Activated naive CD4-positive, alpha-beta T cell treated with anti-CD3 and anti-CD28 coated beads for 36 hours (primary cell): Measurements from ENCODE around the gene DMXL1. TPM values are rescaled to one million over a fixed set of nuclear protein-coding genes. Genes with fewer than 3 reads are reported as not detected.

Source experiments
- CTCF ChIA-PET: fragments of 350-600 bp; sonication (Branson Sonifier 250); formaldehyde crosslinking; loops from one replicate; lab custom pipeline; 2021; ENCODE audit warnings: antibody characterized with exemption; lab: Charles Lee
- DNase-seq: peaks from one replicate; pipeline ENCODE4 v3.0.0-alpha.2; 2020
- H3K27ac Mint-ChIP-seq: one replicate; pipeline ENCODE4 v1.8.0; 2021; ENCODE audit warnings: mild to moderate bottlenecking, mixed read lengths
- H3K27me3 Mint-ChIP-seq: one replicate; pipeline ENCODE4 v1.8.0; 2021; ENCODE audit warnings: low read depth, mixed read lengths
- H3K36me3 Mint-ChIP-seq: one replicate; pipeline ENCODE4 v1.8.0; 2021; ENCODE audit warnings: low read depth, mixed read lengths
- H3K4me1 Mint-ChIP-seq: one replicate; pipeline ENCODE4 v1.8.0; 2021; ENCODE audit warnings: low read depth, mixed read lengths
- H3K4me3 Mint-ChIP-seq: one replicate; pipeline ENCODE4 v1.8.0; 2021; ENCODE audit warnings: mild to moderate bottlenecking, moderate library complexity, mixed read lengths
- H3K9me3 Mint-ChIP-seq: one replicate; pipeline ENCODE4 v1.8.0; 2021; ENCODE audit warnings: mixed read lengths
- intact Hi-C: fragments of 100-400 bp; cut with micrococcal nuclease; formaldehyde crosslinking; loops from one replicate; pipeline ENCODE4 v1.15.1; 2023
- microRNA-seq: library from miRNA; unstranded; fragments of <30 nt; microRNA quantifications from one replicate; pipeline ENCODE4 v1.2.0, GENCODE V29; 2022; ENCODE audit warnings: borderline microRNAs expressed, borderline replicate concordance
- total RNA-seq, 2 experiments: library from RNA; stranded (reverse); gene quantifications; one replicate each; pipeline ENCODE4 v1.2.3, GENCODE V29; 2021

The DMXL1 gene
- total RNA-seq, 2 experiments from 2014 or later, result 16.4 to 18.0 TPM

DNA sequence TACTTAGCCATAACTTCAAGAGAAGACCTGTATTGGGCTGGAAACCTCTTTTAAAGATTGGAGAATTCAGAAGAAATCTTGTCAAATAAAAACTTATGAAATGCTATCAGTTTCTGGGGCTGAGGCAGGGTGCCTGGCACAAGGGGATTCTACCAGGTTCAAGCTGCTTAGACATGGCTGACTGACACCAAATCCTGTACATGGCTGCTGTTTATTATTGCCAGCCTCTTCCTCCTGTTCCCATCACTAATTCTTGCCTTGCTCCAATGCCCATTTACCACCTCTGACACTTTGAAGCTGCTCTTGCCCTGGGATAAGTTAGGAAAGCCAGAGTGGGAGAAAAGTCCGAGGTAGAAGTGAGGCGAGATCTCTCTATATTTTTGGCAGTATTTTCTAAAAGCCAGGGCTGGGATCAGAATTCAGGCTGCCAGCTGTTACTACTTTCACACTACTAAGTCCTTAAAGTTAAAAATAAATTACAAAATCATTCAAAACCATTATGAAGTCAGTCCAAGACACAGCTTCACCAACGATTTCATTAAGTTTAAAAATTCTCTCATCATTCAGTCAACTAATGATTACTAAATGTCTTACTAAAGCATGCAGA, 218.7 kb downstream of the DMXL1 start:
- peaks cover 23% of the 10 kb centered on the region for H3K36me3 Mint-ChIP-seq

DNA sequence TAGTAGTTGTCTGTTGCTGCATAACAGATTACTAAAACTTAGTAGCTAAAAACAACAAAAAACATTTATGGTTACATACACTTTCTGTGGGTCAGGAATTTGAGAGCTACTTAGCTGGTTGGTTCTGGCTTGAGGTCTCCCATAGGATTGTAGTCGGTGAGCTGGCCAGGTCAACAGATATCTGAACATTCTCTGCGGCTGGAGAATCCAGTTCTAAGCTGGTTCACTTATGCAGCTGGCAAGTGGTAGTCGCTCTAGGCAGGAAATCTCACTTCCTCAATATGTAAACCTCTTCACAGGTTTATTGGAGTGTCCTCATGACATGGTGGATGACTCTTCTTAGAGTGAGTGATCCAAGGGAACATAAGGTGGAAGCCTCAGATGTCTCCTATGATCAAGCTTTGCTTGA, 219.3 kb downstream of the DMXL1 start:
- peaks cover 26% of the 10 kb centered on the region for H3K36me3 Mint-ChIP-seq
- H3K9me3 Mint-ChIP-seq, result peaks cover 11% of the 10 kb centered on the region
- H3K4me1 Mint-ChIP-seq, result peaks cover 83% of the 10 kb centered on the region
- intact Hi-C loops, result loop anchor here (1.0 kb wide), 1 partner anchor 9 kb away; no protein-coding TSS in a partner anchor
- H3K27me3 Mint-ChIP-seq, result no peaks in the 10 kb centered on the region
- H3K27ac Mint-ChIP-seq, result peak overlapping the region; percentile 90
- DNase-seq, result peak; percentile 44
- H3K4me3 Mint-ChIP-seq, result peak overlapping the region; percentile 19
- CTCF ChIA-PET, result interaction anchor here (0.7 to 2.7 kb wide), 13 partner anchors 9 to 270 kb away, joined by 3 to 13 read pairs (median 5); no protein-coding TSS in a partner anchor

More for the DNA sequence above, 218.7 kb downstream of the DMXL1 start:
- peak overlapping the region; percentile 46 for H3K4me3 Mint-ChIP-seq
- H3K9me3 Mint-ChIP-seq, result peaks cover 6% of the 10 kb centered on the region
- H3K4me1 Mint-ChIP-seq, result peaks cover 89% of the 10 kb centered on the region
- DNase-seq, result no peak
- intact Hi-C loops, result loop anchor here (1.0 kb wide), 1 partner anchor 10 kb away; no protein-coding TSS in a partner anchor
- no peaks in the 10 kb centered on the region for H3K27me3 Mint-ChIP-seq
- CTCF ChIA-PET, result interaction anchor here (0.9 to 2.7 kb wide), 9 partner anchors 8 to 269 kb away, joined by 3 to 13 read pairs (median 5); no protein-coding TSS in a partner anchor
- H3K27ac Mint-ChIP-seq, result peak overlapping the region; percentile 90

DNA sequence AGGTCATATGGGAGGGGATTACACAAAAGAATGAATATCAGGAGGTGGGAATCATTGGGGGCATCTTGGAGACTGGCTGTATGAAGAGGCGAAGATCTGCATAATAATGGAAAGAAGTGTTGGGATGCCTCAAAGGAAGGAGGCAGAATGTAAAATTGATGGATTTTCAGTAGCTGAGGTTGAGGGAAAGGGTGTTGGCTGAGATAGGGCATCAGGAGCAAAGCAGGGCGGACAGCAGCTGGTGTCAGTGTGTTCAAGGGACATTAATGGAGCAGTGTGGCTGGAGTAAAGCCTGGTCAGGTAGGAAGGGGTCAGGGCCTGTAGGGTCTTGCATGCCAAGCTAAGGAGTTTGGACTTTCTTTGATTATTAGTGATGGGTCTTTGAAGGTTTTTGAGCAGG, 219.7 kb downstream of the DMXL1 start:
- peaks cover 11% of the 10 kb centered on the region for H3K9me3 Mint-ChIP-seq
- no peak for DNase-seq
- H3K27ac Mint-ChIP-seq, result peak overlapping the region; percentile 90
- no peaks in the 10 kb centered on the region for H3K27me3 Mint-ChIP-seq
- H3K4me1 Mint-ChIP-seq, result peaks cover 79% of the 10 kb centered on the region
- peak overlapping the region; percentile 19 for H3K4me3 Mint-ChIP-seq
- intact Hi-C loops, result loop anchor here (1.0 kb wide), 1 partner anchor 9 kb away; no protein-coding TSS in a partner anchor
- CTCF ChIA-PET, result interaction anchor here (0.7 to 2.7 kb wide), 13 partner anchors 9 to 270 kb away, joined by 3 to 13 read pairs (median 5); no protein-coding TSS in a partner anchor
- H3K36me3 Mint-ChIP-seq, result peaks cover 26% of the 10 kb centered on the region

DNA sequence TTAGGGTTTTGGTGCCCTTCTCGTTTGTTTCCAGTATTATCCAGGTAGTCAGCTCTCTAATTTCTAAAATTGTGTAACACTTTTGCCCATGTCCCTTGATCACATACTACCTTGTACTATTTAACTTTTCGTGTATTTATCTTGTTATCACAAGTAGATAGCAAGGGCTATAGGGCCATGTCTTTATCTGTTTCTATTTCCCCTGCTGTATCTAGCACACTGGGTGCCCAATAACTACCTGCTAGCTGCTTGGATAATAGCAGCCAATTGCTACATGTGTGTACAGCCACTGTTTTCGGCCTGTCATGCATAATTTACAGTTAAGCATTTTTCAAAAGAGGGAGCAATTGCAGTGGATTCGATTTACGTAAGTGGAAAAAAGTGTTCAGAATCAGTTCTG, 220.2 kb downstream of the DMXL1 start:
- Mint-ChIP-seq H3K4me3 (no peak overlapping the region), H3K9me3 (peaks cover 11% of the 10 kb centered on the region), H3K36me3 (peaks cover 26% of the 10 kb centered on the region), H3K27me3 (no peaks in the 10 kb centered on the region), H3K4me1 (peaks cover 74% of the 10 kb centered on the region), H3K27ac (peak overlapping the region; percentile 90)
- no peak for DNase-seq
- CTCF ChIA-PET, result interaction anchor here (0.8 to 2.7 kb wide), 9 partner anchors 9 to 270 kb away, joined by 3 to 13 read pairs (median 6); no protein-coding TSS in a partner anchor
- intact Hi-C loops, result no loop called here

DNA sequence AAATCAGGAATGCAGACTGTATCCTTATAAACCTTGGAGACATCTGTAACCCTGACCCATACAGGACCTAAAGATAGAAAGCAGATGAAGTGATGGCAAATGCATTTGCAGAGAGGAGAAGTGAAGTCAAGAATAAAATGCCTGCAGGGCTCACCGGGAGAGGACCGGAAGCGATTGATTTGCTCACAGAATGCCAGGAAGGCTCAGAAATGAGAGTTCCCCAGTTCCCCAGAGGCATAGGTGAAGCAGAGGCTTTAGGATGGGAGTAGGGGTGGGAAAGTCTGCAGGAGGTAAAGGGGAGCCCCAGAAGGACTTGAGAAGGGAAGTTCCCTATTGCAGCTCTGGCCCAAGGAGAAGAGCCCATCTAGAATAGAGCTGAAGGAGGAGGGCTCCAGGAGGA, 221.0 kb downstream of the DMXL1 start:
- peaks cover 11% of the 10 kb centered on the region for H3K9me3 Mint-ChIP-seq
- no peaks in the 10 kb centered on the region for H3K27me3 Mint-ChIP-seq
- CTCF ChIA-PET, result interaction anchor here (0.6 to 1.6 kb wide), 3 partner anchors 9 to 20 kb away, joined by 4 to 5 read pairs (median 4); no protein-coding TSS in a partner anchor
- peak overlapping the region; percentile 22 for H3K4me3 Mint-ChIP-seq
- no peak for DNase-seq
- peaks cover 68% of the 10 kb centered on the region for H3K4me1 Mint-ChIP-seq
- H3K36me3 Mint-ChIP-seq, result peaks cover 26% of the 10 kb centered on the region
- H3K27ac Mint-ChIP-seq, result peak overlapping the region; percentile 78
- intact Hi-C loops, result no loop called here

DNA sequence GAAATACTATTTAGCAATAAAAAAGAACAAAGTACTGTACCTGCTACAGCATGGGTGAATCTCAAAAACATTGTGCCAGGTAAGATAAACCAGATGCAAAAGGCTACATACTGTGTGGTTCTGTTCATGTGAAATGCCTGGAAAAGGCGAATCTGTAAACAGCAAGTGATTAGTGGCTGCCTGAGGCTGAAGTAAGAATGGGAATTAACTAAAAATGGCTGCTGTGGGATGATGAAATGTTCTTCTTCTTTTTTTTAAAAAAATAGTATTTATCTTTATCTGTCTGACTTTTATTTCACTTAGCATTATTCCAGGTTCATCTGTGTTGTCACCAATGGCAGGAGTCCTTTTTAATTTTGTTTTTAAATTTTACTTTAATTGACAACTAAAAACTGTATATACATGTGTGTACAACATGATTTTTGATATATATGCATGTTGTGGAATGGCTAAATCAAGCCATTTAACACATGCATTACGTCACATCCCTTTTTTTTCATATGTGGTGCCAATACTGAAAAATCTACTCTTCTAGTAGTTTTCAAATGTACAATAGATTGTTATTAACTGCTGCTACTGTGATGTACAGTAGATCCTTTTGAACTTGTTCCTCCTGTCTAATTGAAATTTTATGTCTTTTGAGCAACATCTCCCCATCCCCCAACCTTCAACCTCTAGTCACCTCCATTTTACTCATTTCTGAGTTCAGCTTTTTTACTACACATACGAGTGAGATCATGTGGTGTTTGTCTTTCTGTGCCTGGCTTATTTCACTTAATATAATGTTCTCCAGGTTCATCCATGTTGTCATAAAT, 222.0 kb downstream of the DMXL1 start:
- DNase-seq, result no peak
- peak overlapping the region; percentile 37 for H3K27ac Mint-ChIP-seq
- CTCF ChIA-PET, result interaction anchor here (1.0 kb wide), 1 partner anchor 8 kb away, joined by 4 read pairs; no protein-coding TSS in a partner anchor
- intact Hi-C loops, result no loop called here
- H3K27me3 Mint-ChIP-seq, result no peaks in the 10 kb centered on the region
- peaks cover 28% of the 10 kb centered on the region for H3K36me3 Mint-ChIP-seq
- no peak overlapping the region for H3K4me3 Mint-ChIP-seq
- H3K9me3 Mint-ChIP-seq, result peaks cover 12% of the 10 kb centered on the region
- H3K4me1 Mint-ChIP-seq, result peaks cover 66% of the 10 kb centered on the region

DNA sequence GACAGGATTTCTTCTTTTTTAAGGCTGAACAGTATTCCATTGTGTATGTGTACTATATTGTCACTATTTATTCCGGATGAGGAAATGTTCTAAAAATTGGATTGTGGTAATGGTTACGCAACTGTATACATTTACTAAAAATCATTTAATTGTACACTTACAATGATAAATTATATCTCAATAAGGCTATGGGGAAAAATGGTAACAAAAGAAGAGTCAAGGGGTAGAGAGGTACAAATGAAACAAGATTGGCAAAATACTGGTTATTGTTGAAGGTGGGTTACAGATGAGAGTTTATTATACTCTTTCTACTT, 222.6 kb downstream of the DMXL1 start:
- H3K9me3 Mint-ChIP-seq, result peaks cover 12% of the 10 kb centered on the region
- intact Hi-C loops, result no loop called here
- no peaks in the 10 kb centered on the region for H3K27me3 Mint-ChIP-seq
- no peak for DNase-seq
- H3K27ac Mint-ChIP-seq, result peak overlapping the region; percentile 37
- CTCF ChIA-PET, result no interaction called here
- H3K4me3 Mint-ChIP-seq, result no peak overlapping the region
- H3K4me1 Mint-ChIP-seq, result peaks cover 62% of the 10 kb centered on the region
- H3K36me3 Mint-ChIP-seq, result peaks cover 28% of the 10 kb centered on the region

Small RNAs within 50 kb of the gene (microRNA-seq; reads per million reads assigned to microRNA genes)
- not detected for gene MIR5706

Other genes with a start within 250 kb of the DMXL1 start
- gene DTWD2, start 82.5 kb upstream of the DMXL1 start, total RNA-seq, result 1 to 10 TPM; 4.0 to 5.5 TPM